Stimulated activated CD8-positive, alpha-beta memory T cell treated with anti-CD3 and anti-CD28 coated beads, Interleukin-4, amount 100 ng/mL, for 4 hours (primary cell): ENCODE data around the gene TOPORS.
"Not testable (repeated sequence)": the region's sequence is repeated elsewhere in the genome, so short reads cannot be mapped to it uniquely, and the experiment has no call there.

ENCODE experiments used
- DNase-seq, 2 donors: peaks; one replicate each; pipeline ENCODE4 v3.0.0-alpha.2; 2020; ENCODE audit warnings: low read depth in 2 of 2, low spot score in 1 of 2

The TOPORS gene

DNA sequence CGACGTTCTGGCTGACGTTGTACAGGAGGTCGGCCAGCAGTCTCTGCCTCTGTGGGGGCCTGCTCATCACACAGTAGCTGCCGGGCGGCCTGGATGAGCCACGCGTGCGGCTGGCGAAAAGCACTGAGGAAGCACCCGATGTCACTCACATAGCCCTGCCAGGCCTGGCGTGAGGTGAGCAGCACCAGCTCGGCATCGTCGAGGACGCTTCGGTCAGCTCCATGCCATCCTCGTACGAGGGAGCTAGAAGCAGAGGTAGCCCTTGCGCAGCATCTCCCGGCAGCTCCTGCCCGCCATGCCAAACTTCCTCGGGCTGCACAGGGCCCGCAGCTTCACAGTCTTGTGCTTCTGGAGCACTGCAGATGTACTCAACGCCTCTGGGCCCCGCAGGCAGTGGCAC lies 14.4 kb upstream of the TOPORS start:
- DNase-seq, result no peak

DNA sequence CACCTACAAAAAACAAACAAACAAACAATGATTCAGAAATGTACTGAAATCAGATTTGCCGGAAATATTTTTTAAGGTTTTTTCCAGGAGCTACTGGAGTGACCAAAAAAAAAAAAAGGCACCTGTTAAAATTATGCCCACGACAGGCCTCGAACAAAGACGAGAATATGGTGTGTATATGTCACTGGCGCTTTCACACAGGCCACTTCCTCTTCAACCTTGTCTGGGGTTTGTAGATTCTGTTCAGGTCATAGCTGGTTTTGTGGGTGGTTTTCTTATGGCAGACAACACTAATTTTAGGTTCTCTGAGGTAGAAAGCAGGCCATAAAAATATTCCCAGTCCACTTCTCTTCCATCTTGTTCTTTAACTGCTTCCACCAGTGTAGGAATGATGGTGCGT lies 13.6 kb upstream of the TOPORS start:
- DNase-seq, result no peak

DNA sequence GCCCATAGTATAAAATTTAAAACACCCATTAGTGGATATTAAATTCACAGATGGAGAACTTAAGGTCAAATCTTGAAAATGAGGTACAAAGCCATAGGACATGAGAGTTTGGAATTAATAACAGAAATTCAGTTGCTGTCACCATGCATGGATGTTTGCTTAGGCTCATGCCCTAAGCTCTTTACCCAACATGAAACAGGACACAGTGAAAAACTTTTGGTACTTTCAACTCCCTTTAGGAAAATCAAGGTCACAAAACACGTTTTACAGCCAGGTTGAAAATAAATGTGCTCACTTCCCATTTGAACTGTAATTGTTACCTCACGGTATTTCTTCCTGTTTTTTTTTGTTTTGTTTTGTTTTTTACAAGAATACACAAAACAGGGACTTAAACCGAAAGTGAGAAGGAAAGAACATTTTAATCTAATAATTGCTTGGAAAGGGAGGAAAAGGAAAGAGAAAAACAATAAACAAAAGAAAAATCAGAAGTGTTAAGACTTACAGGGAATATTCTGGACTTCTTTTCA lies 6.1 kb upstream of the TOPORS start:
- DNase-seq, result no peak

DNA sequence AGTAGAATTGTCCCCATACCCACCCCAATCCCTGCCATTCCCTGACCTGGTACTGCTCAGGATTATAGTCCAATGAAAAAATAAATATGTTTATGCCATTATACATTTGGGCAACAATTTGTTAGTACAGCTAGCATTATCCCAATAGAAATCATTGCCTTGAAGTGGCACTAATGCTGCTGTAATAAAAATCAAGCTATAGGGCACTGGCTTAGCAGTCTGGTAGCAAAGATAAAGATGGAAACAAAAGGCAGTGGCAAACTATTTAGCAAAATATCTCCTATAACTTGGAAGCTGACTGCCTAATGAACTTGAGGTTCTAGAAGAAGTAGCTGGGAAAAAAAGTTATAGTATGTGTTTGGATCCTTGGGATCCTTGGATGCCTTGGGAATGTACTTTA lies 2.2 kb upstream of the TOPORS start:
- no peak for DNase-seq

DNA sequence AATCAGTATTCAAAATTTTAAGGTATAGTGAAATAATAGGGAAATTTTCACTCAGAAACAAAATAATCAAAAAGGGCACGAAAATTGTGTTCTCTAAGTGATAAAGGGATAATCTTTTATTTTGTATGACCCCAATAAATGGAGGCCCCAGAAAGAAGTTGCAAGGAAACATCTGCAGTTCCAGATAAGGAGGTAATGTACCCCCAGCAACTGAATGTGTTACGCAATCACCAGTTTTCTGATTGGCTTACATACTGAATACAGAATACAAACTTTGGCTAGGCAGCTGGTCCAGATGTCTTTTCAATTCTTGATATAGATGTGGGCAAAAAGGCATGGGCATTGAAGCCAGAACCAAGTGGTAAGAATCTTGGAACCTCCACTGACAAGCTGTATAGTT lies 1.7 kb upstream of the TOPORS start:
- no peak for DNase-seq

DNA sequence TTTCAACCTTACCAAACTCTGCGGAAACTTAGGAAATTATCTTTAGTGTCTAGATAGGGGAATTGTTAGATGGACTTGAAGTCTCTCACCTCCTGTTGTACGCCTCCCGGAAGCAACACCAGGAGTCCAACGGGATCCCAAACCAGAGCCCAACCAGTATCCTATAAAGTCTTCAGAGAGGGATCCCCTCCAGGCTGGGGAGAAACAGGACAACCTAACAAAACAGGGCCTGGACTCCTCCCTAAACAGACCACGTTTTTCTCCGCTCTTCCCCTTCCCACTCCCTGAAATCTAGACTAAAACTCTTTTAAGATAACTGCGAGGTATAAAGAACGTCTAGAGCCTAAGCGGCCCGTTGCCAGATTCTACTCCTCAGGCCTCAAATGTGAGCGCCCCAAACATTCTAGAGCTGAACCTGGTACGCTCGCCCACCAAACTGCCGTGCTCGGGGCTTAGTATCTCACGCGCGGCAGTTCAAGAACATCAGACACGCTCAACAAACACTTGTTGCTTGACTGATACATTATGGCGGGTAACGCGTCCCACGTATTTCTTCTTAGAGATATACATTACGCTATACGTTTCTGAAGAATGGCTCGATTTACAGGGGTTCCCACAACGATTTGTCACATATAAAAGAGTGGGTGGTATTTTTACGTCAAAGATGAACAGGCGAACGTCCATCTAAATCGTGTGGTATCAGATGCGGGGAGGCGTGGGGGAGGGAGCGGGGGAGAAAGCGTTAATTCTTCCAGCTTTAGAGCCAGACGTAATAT lies 922 bp downstream of the TOPORS start:
- no peak for DNase-seq

DNA sequence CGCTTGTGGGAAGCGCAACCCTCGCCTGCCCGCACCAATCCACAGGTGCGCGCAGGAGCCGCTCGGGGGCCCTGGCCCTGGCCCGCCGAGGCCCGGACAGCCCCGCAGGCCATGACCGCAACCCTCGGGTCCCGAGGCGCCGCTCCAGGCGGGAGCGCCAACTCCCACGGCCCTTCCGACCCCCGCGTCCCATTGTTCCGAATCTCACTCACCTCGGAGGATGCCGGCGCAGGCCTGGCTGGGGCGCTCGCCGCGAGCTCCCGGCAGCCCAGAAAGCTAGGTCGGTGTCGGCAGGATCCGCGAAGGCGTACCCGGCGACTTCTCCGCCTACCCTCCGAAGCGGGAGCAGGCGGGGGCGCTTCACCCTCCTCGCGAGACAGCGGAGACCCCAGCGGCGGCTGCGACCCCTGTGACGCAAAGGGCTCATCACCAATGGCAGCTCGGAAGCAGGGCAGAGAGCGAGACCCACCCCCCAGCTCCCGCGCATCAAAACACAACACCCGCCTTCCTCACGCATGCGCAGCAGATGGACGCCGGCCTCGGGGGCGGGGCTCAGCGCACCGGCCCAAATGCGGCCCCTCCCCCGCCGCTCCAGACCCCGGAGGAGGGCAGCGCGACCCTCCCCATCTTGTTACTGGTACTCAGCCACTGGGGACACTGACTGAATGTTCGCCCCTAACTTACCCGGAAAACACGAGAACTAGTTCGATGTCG lies 1.7 kb downstream of the TOPORS start:
- DNase-seq, result peak; percentile 89 to 92

DNA sequence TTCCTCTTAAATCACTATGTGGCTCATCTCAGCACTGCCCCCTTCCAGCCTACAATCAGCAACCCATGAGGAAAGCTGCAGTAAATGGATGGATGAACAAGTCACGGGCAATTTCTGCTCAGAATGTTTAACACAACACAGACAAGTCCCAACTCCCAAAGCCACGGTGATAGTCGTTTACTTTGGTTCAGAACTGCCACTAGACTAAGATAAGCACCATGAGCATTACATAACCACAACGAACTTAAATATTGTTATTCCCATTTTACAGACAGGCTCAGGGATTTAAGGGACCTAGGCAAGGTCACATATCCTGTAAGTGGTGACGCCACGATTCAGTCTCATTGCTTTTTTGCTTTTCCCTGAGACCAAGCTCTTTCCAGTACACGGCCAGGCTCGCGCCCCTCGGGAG lies 2.2 kb downstream of the TOPORS start:
- DNase-seq, result no peak

DNA sequence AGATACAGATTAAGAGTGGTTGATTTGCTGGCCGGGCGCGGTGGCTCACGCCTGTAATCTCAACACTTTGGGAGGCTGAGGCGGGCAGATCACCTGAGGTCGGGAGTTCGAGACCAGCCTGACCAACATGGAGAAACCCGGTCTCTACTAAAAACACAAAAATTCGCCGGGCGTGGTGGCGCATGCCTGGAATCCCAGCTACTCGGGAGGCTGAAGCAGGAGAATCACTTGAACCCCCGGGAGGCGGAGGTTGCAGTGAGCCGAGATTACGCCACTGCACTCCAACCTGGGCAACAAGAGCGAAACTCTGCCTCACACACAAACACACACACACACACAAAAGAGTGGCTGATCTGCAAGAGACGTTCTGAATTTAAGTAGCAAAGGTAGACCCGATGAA lies 4.2 kb downstream of the TOPORS start:
- not testable (repeated sequence) for DNase-seq

DNA sequence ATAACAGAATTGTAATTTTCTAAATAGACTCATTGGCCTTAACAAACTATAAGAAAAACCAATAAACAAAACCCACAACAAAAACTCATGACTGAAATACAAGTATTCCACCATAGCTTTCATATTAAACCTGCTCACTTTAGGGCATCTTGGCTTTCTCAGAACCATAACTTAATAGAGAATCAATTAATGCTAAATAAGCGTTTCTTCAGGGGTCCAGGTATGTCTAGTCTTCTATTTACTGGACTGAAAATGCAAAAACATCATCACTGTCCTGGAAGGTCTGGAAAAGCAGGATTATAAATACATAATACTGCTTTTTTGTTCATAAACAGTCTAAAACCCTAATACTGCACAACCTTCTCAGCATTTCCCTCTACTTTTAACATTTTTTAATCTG lies 6.5 kb downstream of the TOPORS start:
- DNase-seq, result no peak

DNA sequence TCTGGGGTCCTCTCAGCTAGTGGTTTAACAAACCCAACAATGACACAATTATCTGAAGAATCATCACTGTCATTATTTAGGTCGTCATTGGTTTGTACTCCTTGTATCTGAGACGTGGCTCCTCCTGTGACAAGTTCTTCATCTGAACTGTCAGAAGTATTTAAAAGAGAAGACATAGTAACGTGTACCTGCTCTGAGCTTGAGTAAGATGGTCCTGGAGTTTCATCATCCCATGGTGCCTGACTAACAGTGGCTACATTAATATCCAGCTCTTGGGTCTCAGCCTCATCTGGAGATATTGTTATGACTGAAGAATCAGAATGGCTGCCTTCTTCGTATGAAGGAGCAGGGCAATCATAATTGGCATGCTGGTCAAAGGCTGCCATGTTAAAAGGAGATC lies 9.3 kb downstream of the TOPORS start:
- no peak for DNase-seq

DNA sequence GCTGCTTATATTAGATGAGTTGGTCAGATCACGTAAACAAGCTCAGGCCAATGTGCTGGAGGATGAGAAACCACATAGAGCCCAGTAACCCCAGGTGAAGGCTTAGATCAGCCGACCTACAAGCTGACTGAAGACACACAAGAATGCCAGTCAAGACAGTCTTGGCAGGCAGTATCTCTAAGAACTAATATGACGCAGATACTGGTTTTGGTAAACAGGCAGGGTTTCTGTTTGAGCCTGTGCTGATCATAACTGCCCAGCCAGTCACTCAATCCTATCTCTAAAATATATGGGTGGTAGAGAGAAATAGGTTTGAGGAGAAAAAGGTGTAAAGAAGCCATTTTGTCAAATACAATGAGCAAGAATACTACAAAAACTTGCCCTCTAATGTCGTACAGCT lies 18.6 kb downstream of the TOPORS start:
- DNase-seq, result no peak

DNA sequence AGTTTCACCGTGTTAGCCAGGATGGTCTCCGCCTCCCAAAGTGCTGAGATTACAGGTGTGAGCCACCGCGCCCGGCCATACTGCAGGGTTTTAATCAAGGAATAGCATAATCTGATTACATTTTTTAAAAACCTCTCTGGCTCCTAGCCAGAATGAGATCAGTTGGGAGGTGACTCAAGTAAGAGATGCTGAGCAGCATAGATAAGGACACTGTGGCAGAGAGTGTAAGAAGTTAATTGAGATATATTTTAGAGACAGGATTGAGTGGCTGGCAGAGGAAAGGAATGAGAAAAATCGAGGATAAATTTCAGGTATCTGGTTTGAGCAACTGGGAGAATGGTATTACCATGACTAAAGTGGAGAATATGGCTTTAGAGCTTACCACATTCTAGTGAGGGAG lies 19.1 kb downstream of the TOPORS start:
- no peak for DNase-seq

DNA sequence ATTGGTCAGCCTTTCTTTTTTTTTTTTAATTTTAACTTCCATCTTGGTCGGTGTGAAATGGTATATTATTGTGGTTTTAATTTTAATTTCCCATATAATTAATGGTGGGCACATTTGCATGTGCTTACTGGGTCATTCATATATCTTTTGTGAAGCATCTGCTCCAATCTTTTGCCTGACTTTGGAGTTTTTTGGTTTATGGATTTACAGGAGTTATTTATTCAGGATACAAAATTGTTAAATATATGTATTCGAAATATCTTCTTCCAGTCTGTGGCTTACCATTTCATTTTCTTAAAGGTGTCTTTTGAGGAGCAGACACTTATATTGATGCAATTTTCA lies 25.7 kb downstream of the TOPORS start:
- no peak for DNase-seq

DNA sequence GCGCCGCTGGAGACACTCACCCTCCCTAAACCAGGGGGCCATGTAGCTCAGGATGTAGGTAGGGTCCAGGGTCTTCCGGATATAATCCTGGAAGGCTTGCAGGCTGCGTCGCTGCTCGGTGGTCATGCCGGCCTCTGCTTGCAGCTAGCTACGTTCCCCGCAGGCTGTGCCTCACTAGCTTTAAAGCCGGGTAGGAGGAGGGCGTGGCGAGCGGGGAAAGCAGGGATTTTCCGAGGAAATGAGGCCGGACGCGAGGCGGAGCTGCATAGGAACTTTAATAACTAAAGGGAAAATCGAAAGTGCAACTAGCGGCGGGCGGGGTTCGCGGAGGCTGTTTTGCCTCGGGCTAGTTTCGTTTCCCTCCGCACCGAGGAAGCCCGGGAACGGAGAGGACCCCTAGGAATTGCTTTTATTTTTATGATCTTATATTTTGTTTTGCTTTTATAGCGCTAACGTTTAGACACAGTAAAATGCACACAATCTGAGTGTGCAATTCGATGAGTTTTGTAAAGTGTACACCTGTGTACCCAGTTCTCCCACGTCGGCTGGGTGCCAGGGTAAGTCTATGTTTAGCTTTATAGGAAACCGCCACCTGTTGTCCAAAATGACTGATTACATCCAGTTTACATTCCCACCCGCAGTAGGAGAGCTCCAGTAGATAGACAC lies 26.2 kb downstream of the TOPORS start, which contains the start of gene RIGI:
Gene RIGI, minus strand, starts transcription at position 156 of the 666 bp plus-strand sequence. Its CDS starts 30 bp downstream, at position 126.
- DNase-seq, result peak; percentile 69 to 72

DNA sequence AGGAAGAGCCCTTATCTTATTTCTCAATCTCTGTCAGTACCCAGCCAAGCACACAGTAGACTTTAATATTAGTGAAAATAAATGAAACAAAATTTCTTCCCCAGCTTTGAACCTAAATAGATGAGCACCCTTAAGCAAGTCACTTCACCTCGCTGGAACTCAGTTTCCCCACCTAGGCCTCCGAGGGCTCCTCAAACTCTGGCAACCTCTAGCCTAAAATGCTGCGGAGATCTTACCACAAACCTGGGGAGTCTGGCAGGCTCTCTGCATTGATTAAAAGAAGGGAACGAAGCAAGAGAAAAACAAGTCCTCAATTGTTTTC lies 26.7 kb downstream of the TOPORS start:
- no peak for DNase-seq

DNA sequence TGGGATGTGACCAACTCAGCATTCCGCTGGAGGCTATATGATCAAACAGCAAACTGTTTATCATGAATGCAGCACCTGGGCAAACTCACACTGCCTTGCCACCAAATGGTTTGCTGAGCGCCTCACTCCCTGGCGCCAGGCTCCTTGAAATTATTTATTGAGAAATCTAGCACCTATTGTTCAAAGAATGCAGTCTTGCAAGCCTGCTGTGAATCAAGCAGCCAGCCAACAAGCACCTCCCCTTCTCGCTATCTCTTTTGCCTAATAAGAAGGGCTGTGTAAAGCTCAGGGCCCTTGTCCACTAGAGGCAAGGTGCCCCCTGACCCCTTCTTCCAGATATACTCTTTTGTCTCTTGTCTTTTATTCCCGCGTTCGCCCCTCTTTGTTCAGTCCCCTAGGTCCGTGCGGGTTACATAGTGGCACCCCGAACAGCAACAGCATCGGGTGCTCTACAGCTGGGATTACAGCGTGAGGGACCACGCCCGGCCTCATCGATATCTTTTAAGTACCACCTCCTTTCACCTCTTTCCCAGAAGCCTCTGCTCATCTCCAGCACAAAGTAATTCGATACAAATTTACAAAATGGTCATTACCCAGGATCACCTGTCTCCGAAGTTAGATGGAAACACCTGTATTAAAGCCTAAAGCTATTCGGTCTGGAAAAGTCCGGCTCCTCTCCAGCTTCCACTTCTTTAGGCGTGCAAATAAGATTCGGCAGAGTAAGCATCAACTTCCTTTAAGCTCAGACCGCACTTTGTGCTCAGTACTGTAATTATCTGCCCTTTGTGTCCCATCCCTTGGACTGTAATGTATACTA lies 27.3 kb downstream of the TOPORS start:
- no peak for DNase-seq

DNA sequence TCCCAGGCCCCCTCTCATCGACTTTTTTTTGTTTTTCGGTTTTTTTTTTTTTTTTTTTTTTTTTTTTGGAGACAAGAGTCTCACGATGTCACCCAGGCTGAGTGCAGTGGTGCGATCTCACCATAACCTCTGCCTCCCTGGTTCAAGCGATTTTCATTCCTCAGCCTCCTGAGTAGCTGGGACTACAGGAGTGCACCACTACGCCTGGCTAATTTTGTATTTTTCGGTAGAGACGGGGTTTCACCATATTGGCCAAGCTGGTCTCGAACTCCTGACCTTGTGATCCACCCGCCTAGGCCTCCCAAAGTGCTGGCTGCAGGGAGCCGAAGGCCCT lies 27.9 kb downstream of the TOPORS start:
- DNase-seq, result not testable (repeated sequence)

DNA sequence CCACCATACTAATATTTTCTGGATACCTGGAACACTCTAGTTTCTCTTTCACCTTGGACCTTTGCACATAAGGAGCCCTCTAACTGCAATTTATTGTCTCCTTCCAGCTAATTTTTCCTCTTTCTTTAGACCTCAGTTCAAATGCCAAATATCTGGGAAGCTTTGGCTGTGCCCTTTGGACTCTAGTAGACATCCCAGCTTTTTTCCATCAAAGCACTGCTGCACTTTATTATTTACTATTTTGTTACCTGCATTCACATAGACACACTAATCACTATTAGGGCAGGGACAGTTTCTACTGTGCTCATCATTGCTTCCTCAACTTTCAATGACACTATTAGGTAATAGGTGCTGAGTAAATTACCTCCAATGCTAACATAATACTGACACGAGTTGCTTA lies 28.5 kb downstream of the TOPORS start:
- no peak for DNase-seq

DNA sequence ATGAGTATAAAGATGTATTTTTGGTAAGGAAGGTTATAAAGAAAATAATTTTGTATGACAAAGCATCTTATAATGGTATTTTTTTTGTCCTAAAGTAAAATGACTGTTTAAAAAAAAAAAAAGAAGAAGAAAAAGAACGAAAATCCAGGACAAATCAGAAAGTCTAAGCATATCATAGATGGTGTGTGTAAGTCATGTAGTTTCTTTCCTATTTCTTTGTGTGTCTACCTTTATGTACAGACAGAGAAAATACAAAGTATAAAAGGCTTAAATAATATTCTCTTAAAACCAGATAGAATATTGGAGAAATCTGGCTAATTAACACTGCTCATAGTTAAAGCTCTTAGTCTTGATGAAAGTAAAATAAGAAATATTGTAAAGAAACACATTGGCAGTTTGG lies 34.1 kb downstream of the TOPORS start:
- no peak for DNase-seq

DNA sequence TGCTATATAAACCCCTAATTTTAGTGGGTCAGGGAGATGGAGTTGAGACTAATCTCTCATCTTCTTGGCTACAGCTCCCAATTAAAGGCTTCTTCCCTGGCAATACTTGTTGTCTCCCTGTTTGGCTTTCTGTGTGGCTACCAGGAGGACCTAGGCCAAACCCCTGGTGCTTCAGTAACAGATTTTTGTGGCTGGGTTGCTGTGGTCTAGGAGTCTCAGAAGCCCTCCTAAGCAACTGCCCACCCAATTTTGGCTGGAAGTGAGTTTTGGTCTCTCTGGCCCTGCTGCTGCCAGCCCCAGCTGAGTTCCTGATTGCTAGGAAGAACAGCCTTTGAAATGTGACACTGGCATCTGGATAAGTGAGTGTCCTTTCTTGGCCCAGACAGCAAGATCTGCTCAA lies 36.1 kb downstream of the TOPORS start:
- DNase-seq, result no peak
